ENCODE data around the gene ITGA5. TPM values are rescaled to one million over a fixed set of nuclear protein-coding genes. Genes with fewer than 3 reads are reported as not detected.

The ITGA5 gene
- total RNA-seq, 1 donor from 2014 or later, result 109 TPM

GRCh38 chr12:54405106-54405505 is 14.0 kb downstream of the ITGA5 start:
- DNase-seq (ENCODE audit: low read depth), result no peak
- TF ChIP-seq CTCF (IDR thresholded peaks at IDR 0.05; ENCODE audit: insufficient read depth, low read length, poor library complexity, severe bottlenecking), result no peak
- Histone ChIP-seq H3K36me3 (ENCODE audit: control insufficient read depth, insufficient read depth, low read length) (peaks cover 12% of the 10 kb centered on the region), H3K27me3 (ENCODE audit: control insufficient read depth, insufficient read depth, low read length) (no peaks in the 10 kb centered on the region), H3K4me3 (ENCODE audit: low read depth, low read length) (no peak overlapping the region)

GRCh38 chr12:54404061-54405004 is 14.7 kb downstream of the ITGA5 start:
- no peak for DNase-seq (ENCODE audit: low read depth)
- no peaks in the 10 kb centered on the region for H3K27me3 ChIP-seq (ENCODE audit: control insufficient read depth, insufficient read depth, low read length)
- no peak overlapping the region for H3K4me3 ChIP-seq (ENCODE audit: low read depth, low read length)
- peaks cover 12% of the 10 kb centered on the region for H3K36me3 ChIP-seq (ENCODE audit: control insufficient read depth, insufficient read depth, low read length)
- TF ChIP-seq CTCF (IDR thresholded peaks at IDR 0.05; ENCODE audit: insufficient read depth, low read length, poor library complexity, severe bottlenecking), result peak; percentile 94

GRCh38 chr12:54401119-54401518 is 17.9 kb downstream of the ITGA5 start:
- Histone ChIP-seq H3K36me3 (ENCODE audit: control insufficient read depth, insufficient read depth, low read length) (peaks cover 11% of the 10 kb centered on the region), H3K4me3 (ENCODE audit: low read depth, low read length) (no peak overlapping the region), H3K27me3 (ENCODE audit: control insufficient read depth, insufficient read depth, low read length) (no peaks in the 10 kb centered on the region)
- DNase-seq (ENCODE audit: low read depth), result no peak
- no peak for TF ChIP-seq CTCF (IDR thresholded peaks at IDR 0.05; ENCODE audit: insufficient read depth, low read length, poor library complexity, severe bottlenecking)

GRCh38 chr12:54398995-54399793 is 19.9 kb downstream of the ITGA5 start:
- H3K36me3 ChIP-seq (ENCODE audit: control insufficient read depth, insufficient read depth, low read length), result peaks cover 9% of the 10 kb centered on the region
- DNase-seq (ENCODE audit: low read depth), result no peak
- TF ChIP-seq CTCF (IDR thresholded peaks at IDR 0.05; ENCODE audit: insufficient read depth, low read length, poor library complexity, severe bottlenecking), result peak; percentile 100
- H3K4me3 ChIP-seq (ENCODE audit: low read depth, low read length), result no peak overlapping the region
- no peaks in the 10 kb centered on the region for H3K27me3 ChIP-seq (ENCODE audit: control insufficient read depth, insufficient read depth, low read length)

GRCh38 chr12:54398218-54398617 is 20.8 kb downstream of the ITGA5 start:
- TF ChIP-seq CTCF (IDR thresholded peaks at IDR 0.05; ENCODE audit: insufficient read depth, low read length, poor library complexity, severe bottlenecking), result no peak
- Histone ChIP-seq H3K36me3 (ENCODE audit: control insufficient read depth, insufficient read depth, low read length) (peaks cover 7% of the 10 kb centered on the region), H3K4me3 (ENCODE audit: low read depth, low read length) (no peak overlapping the region), H3K27me3 (ENCODE audit: control insufficient read depth, insufficient read depth, low read length) (no peaks in the 10 kb centered on the region)
- no peak for DNase-seq (ENCODE audit: low read depth)
